Small intestine (tissue), 7 donors: ENCODE data around the gene DIS3L. TPM values are rescaled to one million over a fixed set of nuclear protein-coding genes. Genes with fewer than 3 reads are reported as not detected.
"Not testable (repeated sequence)": the region's sequence is repeated elsewhere in the genome, so short reads cannot be mapped to it uniquely, and the experiment has no call there.

Experiments
- DNase-seq, 2 donors: peaks; one replicate each; pipeline versions ENCODE4 v3.0.0 to v3.0.0-alpha.2; 2013
- FAIRE-seq: peaks from 2 replicates; lab custom pipeline; 2012; peaks lifted over from hg19 to GRCh38; lab: Jason Lieb, UNC
- H3K27ac ChIP-seq, 3 donors: one replicate each; pipeline ENCODE4 v1.5.1; 2013; ENCODE audit warnings: low read length in 2 of 3, mild to moderate bottlenecking in 2 of 3, control low read depth in 1 of 3, inconsistent platforms in 1 of 3, low read depth in 1 of 3, moderate library complexity in 1 of 3
- H3K27me3 ChIP-seq, 3 donors: one replicate each; pipeline ENCODE4 v1.6.1; 2013; ENCODE audit warnings: low read length in 3 of 3, inconsistent platforms in 1 of 3; ENCODE audit not compliant: control insufficient read depth in 3 of 3, insufficient read depth in 3 of 3
- H3K36me3 ChIP-seq, 3 donors: one replicate each; pipeline ENCODE4 v1.6.1; 2013; ENCODE audit warnings: low read length in 3 of 3, inconsistent platforms in 1 of 3, low read depth in 1 of 3, mild to moderate bottlenecking in 1 of 3, moderate library complexity in 1 of 3; ENCODE audit not compliant: control insufficient read depth in 3 of 3, insufficient read depth in 2 of 3
- H3K4me1 ChIP-seq, 3 donors: one replicate each; pipeline ENCODE4 v1.6.1; 2013; ENCODE audit warnings: low read length in 2 of 3, inconsistent platforms in 1 of 3, low read depth in 1 of 3, mild to moderate bottlenecking in 1 of 3, moderate library complexity in 1 of 3; ENCODE audit not compliant: control insufficient read depth in 3 of 3, insufficient read depth in 2 of 3
- H3K4me3 ChIP-seq, 3 donors: one replicate each; pipeline ENCODE4 v1.5.1; 2013; ENCODE audit warnings: low read length in 3 of 3, control low read depth in 1 of 3, inconsistent platforms in 1 of 3, low read depth in 1 of 3, mild to moderate bottlenecking in 1 of 3, moderate library complexity in 1 of 3
- H3K9me3 ChIP-seq, 2 donors: one replicate each; pipeline ENCODE4 v1.6.1; 2013; ENCODE audit warnings: low read depth in 1 of 2, low read length in 1 of 2; ENCODE audit not compliant: control insufficient read depth in 2 of 2, insufficient read depth in 1 of 2
- WGBS, 3 donors: extraction: QIAGEN DNeasy Blood & Tissue Kit; methylation state at CpG; one replicate each; pipeline ENCODE4 v1.1.7; 2013; 5-methylcytosine and 5-hydroxymethylcytosine counted together
- polyA plus RNA-seq, 4 donors: library from polyadenylated mRNA; stranded (reverse) in 3 of 4; unstranded in 1 of 4; fragments of 200-250 nt in 3 of 4; fragments of 120-200 nt in 1 of 4; gene quantifications; one replicate each; pipeline versions ENCODE4 v1.2.1 to v1.2.3, GENCODE V29; 2013
- donor health status: healthy with polysubstance abuse.
- donor health status: control.
- donor health status: control.
- donor health status: Bipolar disorder and iron deficiency.
- donor health status: healthy.

DIS3L gene
- polyA plus RNA-seq, 4 donors = 6.7 to 32.3 (median 9.9) TPM

GRCh38 chr15:66378814-66379430 is 85.6 kb downstream of the DIS3L start:
- 94% methylated on average over 7 of the region's 7 CpGs for WGBS, 3 donors
- H3K9me3 ChIP-seq = peaks cover 0 to 6% of the 10 kb centered on the region in 2 donors
- H3K4me1 ChIP-seq = no peaks in the 10 kb centered on the region
- H3K27me3 ChIP-seq = no peaks in the 10 kb centered on the region
- H3K4me3 ChIP-seq = no peak overlapping the region
- H3K36me3 ChIP-seq = no peaks in the 10 kb centered on the region
- H3K27ac ChIP-seq = no peak overlapping the region
- DNase-seq (no peak), FAIRE-seq (no peak)

GRCh38 chr15:66381376-66381775 is 88.0 kb downstream of the DIS3L start:
- FAIRE-seq, H3K9me3 ChIP-seq, H3K4me3 ChIP-seq, H3K27me3 ChIP-seq, DNase-seq, H3K36me3 ChIP-seq, H3K4me1 ChIP-seq, H3K27ac ChIP-seq: not testable (repeated sequence)
- WGBS, 3 donors = 94 to 95% (median 95%) methylated on average over 2 of the region's 2 CpGs

Other genes starting within 250 kb of the DIS3L start
- under 1 TPM in 2 of 4 donors, not detected in 2; 0.24 to 0.41 TPM for gene MEGF11, start 39.8 kb upstream of the DIS3L start, polyA plus RNA-seq
- gene TIPIN, start 63.1 kb downstream of the DIS3L start, polyA plus RNA-seq = 10 to 100 TPM in 1 of 4 donors, 1 to 10 TPM in 1, under 1 TPM in 2; 0.27 to 10.8 (median 3.9) TPM
- gene MAP2K1, start 93.3 kb downstream of the DIS3L start, polyA plus RNA-seq = 10 to 100 TPM; 18.6 to 29.8 (median 21.2) TPM
- gene SNAPC5, start 204.2 kb downstream of the DIS3L start, polyA plus RNA-seq = 10 to 100 TPM; 19.7 to 30.4 (median 26.1) TPM
- 1,000 to 10,000 TPM in 3 of 4 donors, 100 to 1,000 TPM in 1; 708 to 2,664 (median 2,021) TPM for gene RPL4, start 211.3 kb downstream of the DIS3L start, polyA plus RNA-seq
- 10 to 100 TPM in 2 of 4 donors, 1 to 10 TPM in 2; 2.5 to 13.1 (median 8.5) TPM for gene ZWILCH, start 211.8 kb downstream of the DIS3L start, polyA plus RNA-seq